Hematopoietic multipotent progenitor cell treated with erythropoietin and hydrocortisone succinate and interleukin-3 and kit ligand, for 15 days (in vitro differentiated cells): Measurements from ENCODE around the gene RASD1.
"Not testable (repeated sequence)": the region's sequence is repeated elsewhere in the genome, so short reads cannot be mapped to it uniquely, and the experiment has no call there.

Experiments used
- DNase-seq: peaks from one replicate; pipeline ENCODE4 v3.0.0-alpha.2; 2015; ENCODE audit warnings: low spot score

Gene RASD1

GRCh38 chr17:17469358-17469757, 26.8 kb downstream of the RASD1 start:
- no peak for DNase-seq

GRCh38 chr17:17468217-17469010, 27.8 kb downstream of the RASD1 start:
- DNase-seq: no peak

GRCh38 chr17:17467720-17468119, 28.5 kb downstream of the RASD1 start:
- DNase-seq: no peak

GRCh38 chr17:17467016-17467415, 29.2 kb downstream of the RASD1 start:
- no peak for DNase-seq

- no peak for DNase-seq
These were observed 29.7 kb downstream of the RASD1 start for GRCh38 chr17:17466511-17466910.

- DNase-seq: peak; percentile 12
These were observed 30.3 kb downstream of the RASD1 start for GRCh38 chr17:17465878-17466277.

GRCh38 chr17:17463821-17464220, 32.4 kb downstream of the RASD1 start:
- no peak for DNase-seq

GRCh38 chr17:17462048-17462824, 34.0 kb downstream of the RASD1 start:
- DNase-seq: no peak

- DNase-seq: no peak
These were observed 36.2 kb downstream of the RASD1 start for GRCh38 chr17:17460038-17460437.

GRCh38 chr17:17457680-17458079, 38.5 kb downstream of the RASD1 start:
- no peak for DNase-seq

- DNase-seq: no peak
These were observed 39.9 kb downstream of the RASD1 start for GRCh38 chr17:17456251-17456650.

- DNase-seq: no peak
These were observed 41.0 kb downstream of the RASD1 start for GRCh38 chr17:17455173-17455572.

GRCh38 chr17:17454700-17455099, 41.5 kb downstream of the RASD1 start:
- not testable (repeated sequence) for DNase-seq

- DNase-seq: no peak
These were observed 41.9 kb downstream of the RASD1 start for GRCh38 chr17:17454276-17454675.

GRCh38 chr17:17453088-17453487, 43.1 kb downstream of the RASD1 start:
- no peak for DNase-seq

GRCh38 chr17:17448723-17449122, 47.5 kb downstream of the RASD1 start:
- no peak for DNase-seq

- DNase-seq: no peak
These were observed 48.1 kb downstream of the RASD1 start for GRCh38 chr17:17448076-17448475.

GRCh38 chr17:17447264-17447663, 48.9 kb downstream of the RASD1 start:
- DNase-seq: no peak

- no peak for DNase-seq
These were observed 49.5 kb downstream of the RASD1 start for GRCh38 chr17:17446666-17447155.

- DNase-seq: no peak
These were observed 50.1 kb downstream of the RASD1 start for GRCh38 chr17:17445925-17446665.

- no peak for DNase-seq
These were observed 50.8 kb downstream of the RASD1 start for GRCh38 chr17:17445296-17445924.
